CD4-positive, alpha-beta memory T cell (primary cell): ENCODE measurements around the gene LSM10. TPM values are rescaled to one million over a fixed set of nuclear protein-coding genes. Genes with fewer than 3 reads are reported as not detected.

ENCODE experiments used
- CTCF ChIA-PET: fragments of 350-600 bp; sonication (Branson Sonifier 250); formaldehyde crosslinking; loops from one replicate; lab custom pipeline; 2021; ENCODE audit warnings: inconsistent platforms; ENCODE audit not compliant: partially characterized antibody; lab: Charles Lee
- POLR2A ChIA-PET: fragments of 350-600 bp; sonication (Branson Sonifier 250); formaldehyde crosslinking; loops from one replicate; lab custom pipeline; 2021; ENCODE audit not compliant: partially characterized antibody; lab: Charles Lee
- DNase-seq, 5 donors: peaks; one replicate each; pipeline versions ENCODE4 v3.0.0 to v3.0.0-alpha.2; 2020 to 2022; ENCODE audit warnings: mixed read lengths in 1 of 5
- H3K27ac ChIP-seq: one replicate; pipeline ENCODE4 v1.7.0; 2013; ENCODE audit warnings: low read depth, low read length
- H3K27me3 ChIP-seq: 2 replicates; pipeline ENCODE4 v1.7.0; 2013; ENCODE audit warnings: mild to moderate bottlenecking, low read length, moderate library complexity; ENCODE audit not compliant: insufficient read depth
- H3K36me3 ChIP-seq: 2 replicates; pipeline ENCODE4 v1.7.0; 2013; ENCODE audit warnings: mild to moderate bottlenecking, low read length, moderate library complexity; ENCODE audit not compliant: insufficient read depth
- H3K4me1 ChIP-seq: 2 replicates; pipeline ENCODE4 v1.7.0; 2013; ENCODE audit warnings: mild to moderate bottlenecking, low read length, moderate library complexity; ENCODE audit not compliant: insufficient read depth
- H3K4me3 ChIP-seq, 2 donors: one replicate each; pipeline ENCODE4 v1.7.0; 2013; ENCODE audit warnings: low read length in 2 of 2, mild to moderate bottlenecking in 1 of 2
- H3K9me3 ChIP-seq, 2 donors: one replicate each; pipeline ENCODE4 v1.7.0; 2013; ENCODE audit warnings: low read length in 2 of 2, control low read depth in 1 of 2; ENCODE audit not compliant: control insufficient read depth in 1 of 2
- H3K27ac Mint-ChIP-seq, 7 donors: one replicate each; pipeline ENCODE4 v1.8.0; 2020 to 2021; ENCODE audit warnings: mixed read lengths in 7 of 7, mild to moderate bottlenecking in 6 of 7, inconsistent platforms in 3 of 7, moderate library complexity in 3 of 7
- H3K27me3 Mint-ChIP-seq, 2 donors: one replicate each; pipeline ENCODE4 v1.8.0; 2020 to 2021; ENCODE audit warnings: mixed read lengths in 2 of 2
- H3K36me3 Mint-ChIP-seq, 2 donors: one replicate each; pipeline ENCODE4 v1.8.0; 2020 to 2021; ENCODE audit warnings: mixed read lengths in 2 of 2, inconsistent platforms in 1 of 2, mild to moderate bottlenecking in 1 of 2
- H3K4me1 Mint-ChIP-seq, 4 donors: one replicate each; pipeline ENCODE4 v1.8.0; 2020 to 2021; ENCODE audit warnings: mixed read lengths in 4 of 4, mild to moderate bottlenecking in 1 of 4
- H3K4me3 Mint-ChIP-seq, 8 donors: one replicate each; pipeline ENCODE4 v1.8.0; 2020 to 2021; ENCODE audit warnings: mixed read lengths in 8 of 8, mild to moderate bottlenecking in 7 of 8, moderate library complexity in 6 of 8, inconsistent platforms in 3 of 8
- H3K9me3 Mint-ChIP-seq, 8 donors: one replicate each; pipeline ENCODE4 v1.8.0; 2020 to 2021; ENCODE audit warnings: mixed read lengths in 8 of 8, mild to moderate bottlenecking in 5 of 8, inconsistent platforms in 3 of 8, moderate library complexity in 1 of 8
- intact Hi-C: fragments of 100-400 bp; cut with micrococcal nuclease; formaldehyde crosslinking; loops from one replicate; pipeline ENCODE4 v1.15.1; 2023
- polyA plus RNA-seq, 2 donors: library from polyadenylated mRNA; unstranded; fragments of 300-500 nt; fragmentation: Illumina TruSeq; gene quantifications; one replicate each; pipeline ENCODE4 v1.2.3, GENCODE V29; 2021
- total RNA-seq, 2 experiments: library from RNA; stranded (reverse); gene quantifications; one replicate each; pipeline ENCODE4 v1.2.3, GENCODE V29; 2021

Gene LSM10
- total and polyA plus RNA-seq, 4 experiments from 2014 or later, result 51.0 to 187 (median 82.4) TPM

DNA sequence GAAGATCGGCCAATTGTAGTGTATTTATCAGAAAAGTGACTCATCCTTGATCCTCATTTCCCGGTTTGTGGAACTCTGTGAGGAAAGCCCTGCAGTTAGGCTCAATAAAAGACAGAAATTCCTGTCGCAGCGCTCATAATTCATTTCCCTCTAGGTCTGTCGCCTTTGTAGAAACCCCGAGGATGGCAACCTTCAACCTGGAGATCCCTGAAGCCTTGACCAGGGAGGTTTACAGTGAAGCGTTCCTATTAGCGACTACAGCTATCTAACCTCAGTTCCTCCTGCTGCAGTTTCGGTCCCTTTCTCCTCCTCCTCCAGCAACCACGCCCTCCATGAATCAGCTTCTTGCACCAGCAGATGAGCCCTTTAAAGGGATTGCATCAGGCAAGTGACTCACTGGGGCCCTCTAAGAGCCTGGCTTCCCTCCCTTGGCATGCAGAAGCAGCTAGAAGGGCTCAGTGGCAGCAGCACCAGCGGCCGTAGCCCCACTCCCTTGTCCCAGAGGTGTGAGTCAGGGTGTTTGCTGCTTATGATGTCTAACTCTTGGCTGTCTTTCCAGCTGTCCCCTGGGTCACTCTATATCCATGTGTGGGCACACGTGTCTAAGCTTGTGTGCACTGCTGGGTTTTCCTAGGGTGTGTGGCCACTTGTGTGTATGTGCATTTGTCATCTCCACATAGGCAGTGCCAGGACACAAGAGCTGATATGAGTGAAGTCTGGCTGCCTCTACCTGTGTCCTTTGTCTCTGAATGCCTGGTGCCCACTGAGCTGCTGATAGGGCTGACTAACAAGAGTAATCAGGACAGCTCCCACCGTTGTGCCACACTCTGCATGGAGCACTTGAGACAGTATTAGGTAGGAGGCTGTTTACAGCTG lies 11.2 kb downstream of the LSM10 start:
- DNase-seq, result peak; percentile 70 to 98 (median 79)
- Histone ChIP-seq H3K36me3 (peaks cover 7% of the 10 kb centered on the region), H3K27me3 (no peaks in the 10 kb centered on the region), H3K27ac (peak overlapping the region; percentile 87), H3K4me1 (peaks cover 49% of the 10 kb centered on the region), H3K4me3 (peak overlapping the region; percentile 63 to 84), H3K9me3 (no peaks in the 10 kb centered on the region)
- Mint-ChIP-seq H3K27ac (peak overlapping the region; percentile 95 to 100 (median 99)), H3K9me3 (no peaks in the 10 kb centered on the region), H3K27me3 (no peaks in the 10 kb centered on the region), H3K4me3 (peak overlapping the region; percentile 84 to 95 (median 93)), H3K4me1 (peaks cover 27 to 53% (median 39%) of the 10 kb centered on the region in 4 donors), H3K36me3 (peaks cover 6 to 36% of the 10 kb centered on the region in 2 donors)
- intact Hi-C loops, result loop anchor here (1.0 to 5.0 kb wide), 9 partner anchors 11 to 454 kb away; partner anchors contain the start of genes ADPRS, AGO3, LSM10 and SH3D21
- CTCF ChIA-PET, result interaction anchor here (0.7 to 2.4 kb wide), 15 partner anchors 9 to 237 kb away, joined by 3 to 37 read pairs (median 4); partner anchors contain the start of genes EVA1B, LSM10 and TRAPPC3
- POLR2A ChIA-PET, result interaction anchor here (0.7 to 6.4 kb wide), 17 partner anchors 9 to 238 kb away, joined by 3 to 133 read pairs (median 5); partner anchors contain the start of genes EVA1B, LSM10, MAP7D1 and MRPS15

- Histone ChIP-seq H3K4me1 (peaks cover 57% of the 10 kb centered on the region), H3K36me3 (peaks cover 4% of the 10 kb centered on the region), H3K4me3 (peak within 1 kb of the TSS; percentile 88 to 94), H3K27ac (peak within 1 kb of the TSS; percentile 87), H3K27me3 (no peaks in the 10 kb centered on the region), H3K9me3 (no peaks in the 10 kb centered on the region)
- peak within 1 kb of the TSS; percentile 97 to 100 (median 99) for H3K27ac Mint-ChIP-seq
- peak; percentile 95 to 99 (median 98) for DNase-seq
- H3K27me3 Mint-ChIP-seq, result no peaks in the 10 kb centered on the region
- peaks cover 34 to 62% (median 47%) of the 10 kb centered on the region in 4 donors for H3K4me1 Mint-ChIP-seq
- H3K9me3 Mint-ChIP-seq, result no peaks in the 10 kb centered on the region
- ChIA-PET POLR2A (interaction anchor here (0.8 to 6.4 kb wide), 23 partner anchors 8 to 1094 kb away, joined by 3 to 133 read pairs (median 5); partner anchors contain the start of genes EVA1B, LSM10, MRPS15 and SH3D21), CTCF (interaction anchor here (0.7 to 4.8 kb wide), 15 partner anchors 8 to 236 kb away, joined by 3 to 61 read pairs (median 4); partner anchors contain the start of genes LSM10 and TRAPPC3)
- H3K4me3 Mint-ChIP-seq, result peak within 1 kb of the TSS; percentile 91 to 96 (median 94)
- peaks cover 5 to 34% of the 10 kb centered on the region in 2 donors for H3K36me3 Mint-ChIP-seq
- intact Hi-C loops, result loop anchor here (1.0 to 5.0 kb wide), 9 partner anchors 12 to 453 kb away; partner anchors contain the start of genes ADPRS, AGO3, LSM10 and SH3D21
Measured at GRCh38 chr1:36385410-36386264, 12.1 kb downstream of the LSM10 start, which contains the start of gene STK40. Gene STK40, minus strand, starts transcription at chr1:36385924. Its CDS starts 24,592 bp downstream, at chr1:36361332.

GRCh38 chr1:36384542-36385409 lies 12.9 kb downstream of the LSM10 start:
- Mint-ChIP-seq H3K36me3 (peaks cover 5 to 31% of the 10 kb centered on the region in 2 donors), H3K27ac (peak overlapping the region; percentile 92 to 99 (median 95)), H3K27me3 (no peaks in the 10 kb centered on the region), H3K4me3 (peak overlapping the region; percentile 91 to 96 (median 94)), H3K9me3 (no peaks in the 10 kb centered on the region), H3K4me1 (peaks cover 39 to 70% (median 54%) of the 10 kb centered on the region in 4 donors)
- Histone ChIP-seq H3K27me3 (no peaks in the 10 kb centered on the region), H3K27ac (peak overlapping the region; percentile 87), H3K36me3 (peaks cover 13% of the 10 kb centered on the region), H3K4me3 (peak overlapping the region; percentile 88 to 94), H3K9me3 (no peaks in the 10 kb centered on the region), H3K4me1 (peaks cover 65% of the 10 kb centered on the region)
- POLR2A ChIA-PET, result interaction anchor here (0.8 to 6.4 kb wide), 16 partner anchors 9 to 1095 kb away, joined by 3 to 133 read pairs (median 4); partner anchors contain the start of genes EVA1B, LSM10 and THRAP3
- CTCF ChIA-PET, result interaction anchor here (1.2 to 4.8 kb wide), 6 partner anchors 11 to 42 kb away, joined by 3 to 61 read pairs (median 4); partner anchors contain the start of gene LSM10
- intact Hi-C loops, result loop anchor here (5.0 kb wide), 2 partner anchors 297 to 452 kb away; partner anchors contain the start of genes ADPRS and AGO3
- DNase-seq, result peak; percentile 49 to 69 (median 55)

GRCh38 chr1:36383240-36383639 lies 14.5 kb downstream of the LSM10 start:
- CTCF ChIA-PET, result interaction anchor here (0.8 to 4.8 kb wide), 6 partner anchors 14 to 98 kb away, joined by 3 to 61 read pairs (median 4); partner anchors contain the start of genes LSM10 and SH3D21
- intact Hi-C loops, result no loop called here

GRCh38 chr1:36382669-36383068 lies 15.0 kb downstream of the LSM10 start:
- peaks cover 80% of the 10 kb centered on the region for H3K4me1 ChIP-seq
- intact Hi-C loops, result no loop called here
- Mint-ChIP-seq H3K4me1 (peaks cover 49 to 92% (median 68%) of the 10 kb centered on the region in 4 donors), H3K4me3 (peak overlapping the region in 2 of 8 donors; percentile 72 to 91), H3K36me3 (peaks cover 5 to 30% of the 10 kb centered on the region in 2 donors), H3K9me3 (no peaks in the 10 kb centered on the region), H3K27me3 (no peaks in the 10 kb centered on the region), H3K27ac (peak overlapping the region in 3 of 7 donors; percentile 73 to 97 (median 84))
- POLR2A ChIA-PET, result interaction anchor here (1.1 kb wide), 1 partner anchor 76 kb away, joined by 3 read pairs; no protein-coding TSS in a partner anchor
- DNase-seq, result no peak
- peaks cover 14% of the 10 kb centered on the region for H3K36me3 ChIP-seq
- CTCF ChIA-PET, result interaction anchor here (0.9 to 4.8 kb wide), 5 partner anchors 15 to 82 kb away, joined by 3 to 61 read pairs (median 4); partner anchors contain the start of genes LSM10 and SH3D21
- H3K27ac ChIP-seq, result no peak overlapping the region
- H3K9me3 ChIP-seq, result no peaks in the 10 kb centered on the region
- H3K27me3 ChIP-seq, result no peaks in the 10 kb centered on the region
- no peak overlapping the region for H3K4me3 ChIP-seq

More at GRCh38 chr1:36383240-36383639, 14.5 kb downstream of the LSM10 start:
- Mint-ChIP-seq H3K9me3 (no peaks in the 10 kb centered on the region), H3K27me3 (no peaks in the 10 kb centered on the region), H3K4me1 (peaks cover 45 to 86% (median 64%) of the 10 kb centered on the region in 4 donors), H3K4me3 (peak overlapping the region in 4 of 8 donors; percentile 70 to 91 (median 72)), H3K36me3 (peaks cover 5 to 30% of the 10 kb centered on the region in 2 donors), H3K27ac (peak overlapping the region; percentile 46 to 99 (median 92))
- peaks cover 14% of the 10 kb centered on the region for H3K36me3 ChIP-seq
- H3K4me1 ChIP-seq, result peaks cover 76% of the 10 kb centered on the region
- no peaks in the 10 kb centered on the region for H3K27me3 ChIP-seq
- POLR2A ChIA-PET, result interaction anchor here (1.1 to 6.4 kb wide), 4 partner anchors 14 to 159 kb away, joined by 3 to 133 read pairs (median 56); partner anchors contain the start of genes LSM10 and THRAP3
- no peak overlapping the region for H3K4me3 ChIP-seq
- H3K27ac ChIP-seq, result no peak overlapping the region
- DNase-seq, result no peak
- no peaks in the 10 kb centered on the region for H3K9me3 ChIP-seq
